Transverse colon (tissue), 4 donors: Measurements from ENCODE around the gene MAGI1. TPM values are rescaled to one million over a fixed set of nuclear protein-coding genes. Genes with fewer than 3 reads are reported as not detected.

Source experiments
- DNase-seq: peaks from one replicate; pipeline ENCODE4 v3.0.0-alpha.2; 2019
- H3K27ac ChIP-seq, 4 donors: fragments of 200-600 bp; sonication (generic); 2 replicates each; pipeline ENCODE4 v1.5.1; 2016 to 2018; ENCODE audit warnings: inconsistent platforms in 4 of 4
- H3K27me3 ChIP-seq: fragments of 200-600 bp; sonication (generic); 2 replicates; pipeline ENCODE4 v1.5.1; 2017; ENCODE audit warnings: inconsistent platforms
- H3K36me3 ChIP-seq, 4 donors: fragments of 200-600 bp; sonication (generic); 2 replicates each; pipeline ENCODE4 v1.5.1; 2017 to 2019; ENCODE audit warnings: inconsistent platforms in 4 of 4
- H3K4me1 ChIP-seq, 4 donors: fragments of 200-600 bp; sonication (generic); 2 replicates each; pipeline ENCODE4 v1.5.1; 2017 to 2020; ENCODE audit warnings: inconsistent platforms in 4 of 4
- H3K4me3 ChIP-seq, 4 donors: fragments of 200-600 bp; sonication (generic); 1 replicate in 1 of 4; 2 replicates in 3 of 4; pipeline versions ENCODE4 v1.5.1 to v1.6.1; 2017 to 2019; ENCODE audit warnings: inconsistent platforms in 4 of 4
- H3K9me3 ChIP-seq, 2 donors: fragments of 200-600 bp; sonication (generic); 2 replicates each; pipeline ENCODE4 v1.5.1; 2017 to 2019; ENCODE audit warnings: inconsistent platforms in 2 of 2
- CTCF ChIP-seq, 5 experiments: fragments of 200-600 bp in 3 of 5; fragments of 450-650 bp in 2 of 5; sonication (generic) in 3 of 5; IDR thresholded peaks; 1 replicate in 2 of 5; 2 replicates in 3 of 5; pipeline ENCODE4 v1.5.1; 2016 to 2017; ENCODE audit warnings: antibody characterized with exemption in 5 of 5, inconsistent platforms in 3 of 5, mild to moderate bottlenecking in 2 of 5, moderate library complexity in 1 of 5
- EP300 ChIP-seq: sonication (generic); formaldehyde crosslinking; IDR thresholded peaks from one replicate; pipeline ENCODE4 v1.6.1; 2017; ENCODE audit warnings: antibody characterized with exemption, low read depth
- POLR2A ChIP-seq: fragments of 450-650 bp; IDR thresholded peaks from one replicate; pipeline ENCODE4 v1.6.1; 2016; ENCODE audit warnings: antibody characterized with exemption, mild to moderate bottlenecking, moderate library complexity
- POLR2AphosphoS5 ChIP-seq, 3 donors: sonication (generic); formaldehyde crosslinking; IDR thresholded peaks; one replicate each; pipeline ENCODE4 v1.6.1; 2016; ENCODE audit warnings: antibody characterized with exemption in 3 of 3
- WGBS, 2 donors: methylation state at CpG; one replicate each; pipeline ENCODE4 v1.1.5; 2018; ENCODE audit warnings: low coverage in 1 of 2; 5-methylcytosine and 5-hydroxymethylcytosine counted together
- in situ Hi-C, 4 donors: fragments of 200-750 bp; cut with MboI; loops; one replicate each; pipeline versions ENCODE4 v1.15.0 to v1.15.1; 2017; ENCODE audit warnings: low sequenced_read_pairs in 3 of 4, low pct_ligation_motif_present in 1 of 4, low pct_unique_long_range_greater_than_20kb in 1 of 4
- intact Hi-C: fragments of 100-400 bp; cut with DNase I; formaldehyde crosslinking; loops from one replicate; pipeline ENCODE4 v1.15.1; 2023; ENCODE audit warnings: low total_unique reads
- total RNA-seq, 4 donors: library from RNA; depleted of rRNA; stranded (reverse); fragments of >200 nt; gene quantifications; one replicate each; pipeline ENCODE4 v1.1.0, GENCODE V29; 2016

The MAGI1 gene
- total RNA-seq, 4 donors from 2014 or later: 50.8 to 190 (median 67.4) TPM

GRCh38 chr3:65660000-65660598 lies 378.6 kb downstream of the MAGI1 start:
- intact Hi-C loops: no loop called here
- 83 to 89% methylated on average over 2 to 5 of the region's 5 CpGs for WGBS, 2 donors
- in situ Hi-C loops: no loop called here

GRCh38 chr3:65659396-65659795 lies 379.3 kb downstream of the MAGI1 start:
- no peak overlapping the region for H3K27ac ChIP-seq
- no peaks in the 10 kb centered on the region for H3K36me3 ChIP-seq
- TF ChIP-seq CTCF (IDR thresholded peaks at IDR 0.05) (no peak), EP300 (no peak), POLR2A (no peak), POLR2AphosphoS5 (IDR thresholded peaks at IDR 0.05) (no peak)
- no peaks in the 10 kb centered on the region for H3K9me3 ChIP-seq
- in situ Hi-C loops (no loop called here), intact Hi-C loops (no loop called here)
- H3K27me3 ChIP-seq: no peaks in the 10 kb centered on the region
- WGBS, 2 donors: 90 to 91% methylated on average over 4 to 6 of the region's 6 CpGs
- no peak for DNase-seq
- H3K4me3 ChIP-seq: no peak overlapping the region
- no peaks in the 10 kb centered on the region for H3K4me1 ChIP-seq

More at GRCh38 chr3:65660000-65660598, 378.6 kb downstream of the MAGI1 start:
- no peak for DNase-seq
- no peaks in the 10 kb centered on the region for H3K27me3 ChIP-seq
- no peak for TF ChIP-seq POLR2AphosphoS5 (IDR thresholded peaks at IDR 0.05)
- no peak for TF ChIP-seq EP300
- no peak for TF ChIP-seq CTCF (IDR thresholded peaks at IDR 0.05)
- TF ChIP-seq POLR2A: no peak
- no peak overlapping the region for H3K4me3 ChIP-seq
- no peaks in the 10 kb centered on the region for H3K36me3 ChIP-seq
- H3K4me1 ChIP-seq: no peaks in the 10 kb centered on the region
- no peaks in the 10 kb centered on the region for H3K9me3 ChIP-seq
- H3K27ac ChIP-seq: no peak overlapping the region

DNA sequence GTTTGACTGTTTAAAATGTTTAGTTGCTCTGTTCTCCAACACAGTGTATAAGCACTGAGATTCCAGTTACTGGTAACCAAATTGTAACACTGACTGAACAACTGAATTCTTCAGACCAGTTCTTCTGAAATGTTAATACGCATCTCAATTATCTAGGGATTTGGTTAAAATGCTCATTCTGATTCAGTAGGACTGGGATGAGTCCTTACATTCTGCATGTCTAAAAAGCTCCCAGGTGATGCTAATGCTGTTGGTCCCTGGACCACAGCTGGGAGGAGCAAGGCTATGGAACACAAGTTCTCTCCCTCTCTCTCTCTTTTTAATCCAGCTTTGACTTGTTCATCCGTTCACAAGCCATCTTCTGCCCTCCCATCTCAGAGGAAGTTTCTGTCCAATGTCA lies 380.3 kb downstream of the MAGI1 start:
- H3K4me3 ChIP-seq: no peak overlapping the region
- WGBS, 2 donors: 88 to 93% methylated on average over 2 of the region's 2 CpGs
- no peaks in the 10 kb centered on the region for H3K36me3 ChIP-seq
- no peaks in the 10 kb centered on the region for H3K4me1 ChIP-seq
- DNase-seq: no peak
- in situ Hi-C loops (no loop called here), intact Hi-C loops (no loop called here)
- TF ChIP-seq POLR2AphosphoS5 (IDR thresholded peaks at IDR 0.05): no peak
- no peak for TF ChIP-seq EP300
- TF ChIP-seq POLR2A: no peak
- no peak for TF ChIP-seq CTCF (IDR thresholded peaks at IDR 0.05)
- H3K27ac ChIP-seq: no peak overlapping the region
- H3K9me3 ChIP-seq: no peaks in the 10 kb centered on the region
- H3K27me3 ChIP-seq: no peaks in the 10 kb centered on the region

GRCh38 chr3:65655061-65655460 lies 383.7 kb downstream of the MAGI1 start:
- in situ Hi-C loops (no loop called here), intact Hi-C loops (no loop called here)
- Histone ChIP-seq H3K27ac (no peak overlapping the region), H3K9me3 (no peaks in the 10 kb centered on the region), H3K36me3 (no peaks in the 10 kb centered on the region), H3K27me3 (no peaks in the 10 kb centered on the region), H3K4me1 (no peaks in the 10 kb centered on the region), H3K4me3 (no peak overlapping the region)
- no peak for TF ChIP-seq CTCF (IDR thresholded peaks at IDR 0.05)
- DNase-seq: no peak
- 92 to 96% methylated on average over 4 of the region's 4 CpGs for WGBS, 2 donors
